ENCODE results near the gene IGFL2. TPM values are rescaled to one million over a fixed set of nuclear protein-coding genes. Genes with fewer than 3 reads are reported as not detected.
"Not testable (repeated sequence)": the region's sequence is repeated elsewhere in the genome, so short reads cannot be mapped to it uniquely, and the experiment has no call there.

The IGFL2 gene
- total RNA-seq, 1 donor from 2014 or later, result not detected

- DNase-seq (ENCODE audit: extremely low spot score in 2 of 2), result no peak
- no peaks in the 10 kb centered on the region for H3K27me3 ChIP-seq
- no peaks in the 10 kb centered on the region for H3K36me3 ChIP-seq
- intact Hi-C loops (cut with DNase I), result no loop called here
- H3K27ac ChIP-seq, result no peak overlapping the region
- no peaks in the 10 kb centered on the region for H3K9me3 ChIP-seq
- TF ChIP-seq CTCF (IDR thresholded peaks at IDR 0.05), result no peak
- no peak for TF ChIP-seq POLR2A (IDR thresholded peaks at IDR 0.05)
- no peak for TF ChIP-seq POLR2AphosphoS5 (IDR thresholded peaks at IDR 0.05; ENCODE audit: insufficient read depth in 1 of 2, low read depth in 1 of 2)
- no peak overlapping the region for H3K4me3 ChIP-seq
- peaks cover 17% of the 10 kb centered on the region for H3K4me1 ChIP-seq
Measured at GRCh38 chr19:46189971-46190888, 42.2 kb downstream of the IGFL2 start.

DNA sequence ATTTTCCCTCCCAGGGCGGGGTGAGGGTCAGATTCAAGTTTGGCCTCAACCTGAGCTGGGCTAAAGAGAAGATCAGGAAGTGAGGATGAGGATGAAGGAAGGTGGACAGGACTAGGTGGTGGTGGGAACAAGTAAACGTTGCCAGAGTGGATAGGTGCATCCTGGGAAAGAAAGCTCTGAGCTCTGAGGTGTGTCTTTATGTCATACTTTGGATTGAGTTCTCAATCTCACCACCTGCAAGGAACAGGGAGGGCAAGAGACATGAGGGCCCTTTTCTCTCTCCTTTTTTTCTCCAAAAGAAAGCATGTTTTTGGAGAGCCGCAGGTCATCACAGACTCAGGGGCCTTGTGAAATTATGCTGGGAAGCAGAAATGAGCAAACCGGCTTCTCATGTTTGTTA lies 43.3 kb downstream of the IGFL2 start:
- Histone ChIP-seq H3K9me3 (no peaks in the 10 kb centered on the region), H3K36me3 (no peaks in the 10 kb centered on the region), H3K4me1 (peaks cover 17% of the 10 kb centered on the region), H3K4me3 (no peak overlapping the region), H3K27me3 (no peaks in the 10 kb centered on the region), H3K27ac (no peak overlapping the region)
- intact Hi-C loops (cut with DNase I), result no loop called here
- no peak for DNase-seq (ENCODE audit: extremely low spot score in 2 of 2)
- no peak for TF ChIP-seq POLR2AphosphoS5 (IDR thresholded peaks at IDR 0.05; ENCODE audit: insufficient read depth in 1 of 2, low read depth in 1 of 2)
- TF ChIP-seq CTCF (IDR thresholded peaks at IDR 0.05), result no peak
- TF ChIP-seq POLR2A (IDR thresholded peaks at IDR 0.05), result no peak

DNA sequence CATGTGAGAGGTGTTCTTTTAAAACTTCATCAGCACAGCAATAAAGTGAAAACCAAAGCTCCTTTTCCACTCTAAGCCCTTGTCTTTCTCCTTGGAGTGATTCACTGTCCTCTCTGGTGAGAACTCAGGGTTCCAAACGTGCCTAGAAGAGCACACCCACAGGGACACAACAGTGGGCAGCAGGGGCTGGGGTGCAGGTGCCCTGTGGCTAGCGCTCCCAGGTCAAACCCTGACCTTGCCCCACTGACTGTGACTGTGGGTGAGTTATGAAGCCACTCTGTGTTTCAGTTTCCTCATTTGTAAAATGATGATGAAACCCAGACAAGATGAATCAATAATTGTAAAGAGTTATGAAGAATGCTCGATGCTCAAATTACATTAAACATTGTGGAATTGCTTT lies 43.9 kb downstream of the IGFL2 start:
- Histone ChIP-seq H3K27me3 (no peaks in the 10 kb centered on the region), H3K4me1 (peaks cover 17% of the 10 kb centered on the region), H3K4me3 (no peak overlapping the region), H3K9me3 (no peaks in the 10 kb centered on the region), H3K36me3 (no peaks in the 10 kb centered on the region), H3K27ac (no peak overlapping the region)
- no peak for DNase-seq (ENCODE audit: extremely low spot score in 2 of 2)
- TF ChIP-seq POLR2AphosphoS5 (IDR thresholded peaks at IDR 0.05; ENCODE audit: insufficient read depth in 1 of 2, low read depth in 1 of 2), result no peak
- no peak for TF ChIP-seq CTCF (IDR thresholded peaks at IDR 0.05)
- no peak for TF ChIP-seq POLR2A (IDR thresholded peaks at IDR 0.05)
- intact Hi-C loops (cut with DNase I), result no loop called here

DNA sequence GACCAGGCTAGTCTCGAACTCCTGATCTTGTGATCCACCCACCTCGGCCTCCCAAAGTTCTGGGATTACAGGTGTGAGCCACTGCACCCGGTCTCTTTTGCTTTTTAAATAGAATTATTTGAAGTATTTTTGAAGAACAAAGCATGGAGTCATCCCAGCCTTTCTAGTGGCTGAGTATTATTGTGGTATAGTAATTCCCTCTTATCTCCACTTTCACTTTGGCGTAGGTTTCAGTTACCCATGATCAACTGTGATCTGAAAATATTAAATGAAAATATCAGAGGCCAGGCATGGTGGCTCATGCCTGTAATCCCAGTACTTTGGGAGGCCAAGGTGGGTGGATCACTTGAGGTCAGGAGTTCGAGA lies 44.6 kb downstream of the IGFL2 start:
- peaks cover 17% of the 10 kb centered on the region for H3K4me1 ChIP-seq
- H3K27ac ChIP-seq; H3K4me3 ChIP-seq; intact Hi-C loops (cut with DNase I); H3K27me3 ChIP-seq; H3K36me3 ChIP-seq; H3K9me3 ChIP-seq; DNase-seq (ENCODE audit: extremely low spot score in 2 of 2): not testable (repeated sequence)

DNA sequence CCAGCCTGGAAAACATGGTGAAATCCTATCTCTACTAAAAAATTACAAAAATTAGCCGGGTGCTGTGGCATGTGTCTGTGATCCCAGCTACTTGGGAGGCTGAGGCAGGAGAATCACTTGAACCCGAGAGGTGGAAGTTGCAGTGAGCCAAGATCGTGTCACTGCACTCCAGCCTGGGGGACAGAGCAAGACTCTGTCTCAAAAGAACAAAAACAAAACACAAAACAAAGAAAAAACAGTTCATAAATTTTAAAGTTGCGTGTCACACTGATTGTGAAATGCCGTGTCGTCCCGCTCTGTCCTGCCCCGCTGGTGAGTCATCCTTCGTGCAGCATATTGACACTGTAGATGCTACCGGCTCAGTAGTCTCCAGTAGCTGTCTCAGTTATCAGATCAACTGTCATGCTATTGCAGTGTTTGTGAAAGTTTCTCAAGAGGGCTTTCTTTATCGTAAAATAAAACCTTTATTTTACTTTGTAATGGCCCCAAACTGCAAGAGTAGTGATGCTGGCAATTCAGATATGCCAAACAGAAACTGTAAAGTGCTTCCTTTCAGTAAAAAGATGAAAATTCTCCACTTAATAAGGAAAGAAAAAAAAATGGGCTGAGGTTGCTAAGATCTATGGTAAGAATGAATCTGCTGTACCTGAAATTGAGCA lies 45.1 kb downstream of the IGFL2 start:
- H3K9me3 ChIP-seq, result no peaks in the 10 kb centered on the region
- no peak for DNase-seq (ENCODE audit: extremely low spot score in 2 of 2)
- no peaks in the 10 kb centered on the region for H3K27me3 ChIP-seq
- no peak overlapping the region for H3K4me3 ChIP-seq
- H3K36me3 ChIP-seq, result no peaks in the 10 kb centered on the region
- H3K4me1 ChIP-seq, result peaks cover 17% of the 10 kb centered on the region
- intact Hi-C loops (cut with DNase I), result no loop called here
- no peak overlapping the region for H3K27ac ChIP-seq
- TF ChIP-seq CTCF (IDR thresholded peaks at IDR 0.05) (no peak), POLR2A (IDR thresholded peaks at IDR 0.05) (no peak), POLR2AphosphoS5 (IDR thresholded peaks at IDR 0.05; ENCODE audit: insufficient read depth in 1 of 2, low read depth in 1 of 2) (peak in 1 of 2 donors; percentile 48)

All from vagina (tissue), 2 donors.